ENCODE data around the gene SNED1. TPM values are rescaled to one million over a fixed set of nuclear protein-coding genes. Genes with fewer than 3 reads are reported as not detected.

The SNED1 gene
- total and polyA plus RNA-seq, 9 of the 15 experiments (the other 6 are each of a cell fraction or from before 2014, with no cell fraction given): 0.03 to 0.07 (median 0.05) TPM; not detected in 5

DNA sequence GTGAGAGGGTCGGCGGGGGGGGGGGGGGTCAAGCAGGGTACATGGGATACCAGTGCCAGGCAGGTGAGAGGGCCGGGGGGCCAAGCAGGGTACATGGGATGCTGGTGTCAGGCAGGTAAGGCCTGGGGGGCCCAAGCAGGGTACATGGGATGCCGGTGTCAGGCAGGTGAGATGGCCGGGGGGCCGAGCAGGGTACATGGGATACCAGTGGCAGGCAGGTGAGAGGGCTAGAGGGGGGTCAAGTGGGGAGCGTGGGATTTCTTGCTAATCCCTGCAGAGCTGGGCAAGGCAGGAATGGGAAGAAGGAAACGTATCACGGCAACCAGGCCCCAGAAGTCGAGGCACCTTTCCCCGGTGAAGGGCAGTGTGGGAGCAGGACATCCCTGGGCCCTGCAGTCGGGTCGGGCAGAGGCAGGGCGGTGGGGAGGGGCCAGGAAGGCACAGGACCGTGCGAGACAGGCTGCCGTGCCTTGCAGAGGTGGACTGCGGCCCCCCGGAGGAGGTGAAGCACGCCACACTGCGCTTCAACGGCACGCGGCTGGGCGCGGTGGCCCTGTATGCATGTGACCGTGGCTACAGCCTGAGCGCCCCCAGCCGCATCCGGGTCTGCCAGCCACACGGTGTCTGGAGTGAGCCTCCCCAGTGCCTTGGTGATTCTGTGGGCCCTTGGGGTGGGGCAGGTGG is 54.4 kb downstream of the SNED1 start:
- Histone ChIP-seq H3K4me2 (ENCODE audit: insufficient read depth, low read length) (no peak overlapping the region), H3K27ac (ENCODE audit: extremely low read depth, low read depth, low read length) (no peak overlapping the region), H3K79me2 (ENCODE audit: control insufficient read depth, insufficient read depth, low read length) (no peaks in the 10 kb centered on the region), H3K4me3 (no peak overlapping the region), H3K9me1 (ENCODE audit: control insufficient read depth, insufficient read depth, low read length) (no peaks in the 10 kb centered on the region), H2AFZ (ENCODE audit: low read depth, low read length) (no peak overlapping the region), H3K27me3 (ENCODE audit: control insufficient read depth in 2 of 2, insufficient read depth in 2 of 2, low read length in 2 of 2) (peaks cover 0 to 36% of the 10 kb centered on the region in 2 experiments; a peak in 2 of 5 replicates), H4K20me1 (replicated peaks; ENCODE audit: control insufficient read depth, insufficient read depth, low read length) (peaks cover 3% of the 10 kb centered on the region; the same call in 1 of the 2 replicates), H3K36me3 (ENCODE audit: control insufficient read depth, insufficient read depth, low read length) (no peaks in the 10 kb centered on the region), H3K9me3 (replicated peaks; ENCODE audit: control insufficient read depth, insufficient read depth, low read depth, low read length) (no peaks in the 10 kb centered on the region), H3K4me1 (replicated peaks in 1 of 2; ENCODE audit: control insufficient read depth in 2 of 2, insufficient read depth in 2 of 2, low read length in 2 of 2) (no peaks in the 10 kb centered on the region; a peak in 1 of 5 replicates), H3K9ac (ENCODE audit: insufficient read depth in 1 of 2, low read depth in 2 of 2, low read length in 2 of 2) (no peak overlapping the region)
- ATAC-seq (no peak), DNase-seq (ENCODE audit: extremely low read depth in 1 of 4, low spot score in 3 of 4) (no peak), FAIRE-seq (no peak)
- in situ Hi-C loops (cut with MboI) (no loop called here), intact Hi-C loops (cut with micrococcal nuclease) (no loop called here)
- ChIA-PET CTCF (ENCODE audit: low intra/inter-chr PET ratio) (no interaction called here), POLR2A (no interaction called here)
- 10% methylated on average over 18 of the region's 31 CpGs for WGBS (ENCODE audit: insufficient coverage, low coverage, missing lambda C conversion rate)
- no TSS peak for BruUV-seq (replicated peaks)
- TF ChIP-seq HMG20B (CRISPR knock-in tag; IDR thresholded peaks at IDR 0.05) (no peak), SRF (CRISPR knock-in tag; IDR thresholded peaks at IDR 0.05) (no peak), MEF2A (IDR thresholded peaks at IDR 0.05; ENCODE audit: control insufficient read depth, low read depth, low read length) (no peak), ZNF12 (CRISPR knock-in tag; IDR thresholded peaks at IDR 0.05) (no peak), ZNF76 (CRISPR knock-in tag; IDR thresholded peaks at IDR 0.05; ENCODE audit: borderline replicate concordance) (no peak), C11orf30 (IDR thresholded peaks at IDR 0.05; ENCODE audit: low read depth) (no peak), ZNF143 (CRISPR knock-in tag; IDR thresholded peaks at IDR 0.05) (no peak), HOMEZ (CRISPR knock-in tag; IDR thresholded peaks at IDR 0.05) (no peak), TBP (optimal IDR thresholded peaks at IDR 0.05; ENCODE audit: low read depth, low read length) (no peak), ZNF609 (CRISPR knock-in tag; IDR thresholded peaks at IDR 0.05; ENCODE audit: borderline replicate concordance) (no peak), MEIS2 (IDR thresholded peaks at IDR 0.05; ENCODE audit: partially characterized antibody) (no peak), PHF21A (IDR thresholded peaks at IDR 0.05; ENCODE audit: borderline replicate concordance, low read depth) (no peak)
